Hindlimb muscle (tissue), 1 donor: ENCODE data around the gene SLC25A51. TPM values are rescaled to one million over a fixed set of nuclear protein-coding genes. Genes with fewer than 3 reads are reported as not detected.
"Not testable (repeated sequence)": the region's sequence is repeated elsewhere in the genome, so short reads cannot be mapped to it uniquely, and the experiment has no call there.

Experiments
- DNase-seq: peaks from one replicate; pipeline ENCODE4 v3.0.0-alpha.2; 2013
- polyA plus RNA-seq: library from polyadenylated mRNA; unstranded; fragments of 120-200 nt; gene quantifications from one replicate; pipeline ENCODE4 v1.2.1, GENCODE V29; 2013; ENCODE audit not compliant: insufficient read length

The SLC25A51 gene
- polyA plus RNA-seq, 1 donor: 13.0 TPM

- DNase-seq: no peak
Measured at GRCh38 chr9:37919246-37919955, 15.5 kb upstream of the SLC25A51 start.

- no peak for DNase-seq
Measured at GRCh38 chr9:37918665-37919170, 14.8 kb upstream of the SLC25A51 start.

GRCh38 chr9:37917801-37918664, 14.1 kb upstream of the SLC25A51 start:
- DNase-seq: no peak

GRCh38 chr9:37917313-37917731, 13.4 kb upstream of the SLC25A51 start:
- no peak for DNase-seq

- DNase-seq: no peak
Measured at GRCh38 chr9:37916471-37917312, 12.8 kb upstream of the SLC25A51 start.

- no peak for DNase-seq
Measured at GRCh38 chr9:37915911-37916470, 12.1 kb upstream of the SLC25A51 start.

GRCh38 chr9:37914701-37915358, 10.9 kb upstream of the SLC25A51 start:
- no peak for DNase-seq

- no peak for DNase-seq
Measured at GRCh38 chr9:37914154-37914551, 10.2 kb upstream of the SLC25A51 start.

GRCh38 chr9:37913480-37914153, 9.7 kb upstream of the SLC25A51 start:
- peak; percentile 71 for DNase-seq

GRCh38 chr9:37911271-37911681, 7.3 kb upstream of the SLC25A51 start:
- DNase-seq: no peak

- DNase-seq: no peak
Measured at GRCh38 chr9:37910271-37910670, 6.3 kb upstream of the SLC25A51 start.

- DNase-seq: not testable (repeated sequence)
Measured at GRCh38 chr9:37909836-37910235, 5.9 kb upstream of the SLC25A51 start.

- DNase-seq: no peak
Measured at GRCh38 chr9:37909326-37909725, 5.4 kb upstream of the SLC25A51 start.

GRCh38 chr9:37908698-37909186, 4.8 kb upstream of the SLC25A51 start:
- DNase-seq: no peak

- no peak for DNase-seq
Measured at GRCh38 chr9:37908283-37908682, 4.4 kb upstream of the SLC25A51 start.

GRCh38 chr9:37906312-37907239, 2.6 kb upstream of the SLC25A51 start:
- DNase-seq: no peak

- no peak for DNase-seq
Measured at GRCh38 chr9:37905776-37906175, 1.8 kb upstream of the SLC25A51 start.

- no peak for DNase-seq
Measured at GRCh38 chr9:37905131-37905505, 1.2 kb upstream of the SLC25A51 start.

GRCh38 chr9:37904445-37905130, 661 bp upstream of the SLC25A51 start:
- peak; percentile 57 for DNase-seq
